MM.1S (cell line): ENCODE measurements around the gene BDKRB1.

ENCODE experiments used
- DNase-seq: peaks from one replicate; pipeline ENCODE4 v3.0.0-alpha.2; 2015
- H2AFZ ChIP-seq: fragments of 300-600 bp; sonication (generic); 2 replicates; pipeline ENCODE4 v1.6.0; 2016; ENCODE audit warnings: antibody characterized with exemption, low read length
- H3F3A ChIP-seq: fragments of 300-600 bp; sonication (generic); 2 replicates; pipeline ENCODE4 v1.6.1; 2016; ENCODE audit warnings: mild to moderate bottlenecking, antibody characterized with exemption, low read length, moderate library complexity, mixed read lengths; ENCODE audit not compliant: insufficient read depth
- H3K27ac ChIP-seq: fragments of 300-600 bp; sonication (generic); 2 replicates; pipeline ENCODE4 v1.5.1; 2016; ENCODE audit warnings: mild to moderate bottlenecking, low read length
- H3K27me3 ChIP-seq: fragments of 300-600 bp; sonication (generic); replicated peaks from 2 replicates; pipeline ENCODE4 v1.6.0; 2016; ENCODE audit warnings: low read length; ENCODE audit not compliant: insufficient read depth
- H3K36me3 ChIP-seq: fragments of 300-600 bp; sonication (generic); replicated peaks from 2 replicates; pipeline ENCODE4 v1.6.1; 2016; ENCODE audit warnings: mild to moderate bottlenecking, low read length, mixed read lengths; ENCODE audit not compliant: insufficient read depth
- H3K4me1 ChIP-seq: fragments of 300-600 bp; sonication (generic); 2 replicates; pipeline ENCODE4 v1.6.1; 2016; ENCODE audit warnings: low read length, mixed read lengths
- H3K4me2 ChIP-seq: fragments of 300-600 bp; sonication (generic); 2 replicates; pipeline ENCODE4 v1.6.0; 2016; ENCODE audit warnings: low read depth, low read length
- H3K4me3 ChIP-seq: fragments of 300-600 bp; sonication (generic); 2 replicates; pipeline ENCODE4 v1.5.1; 2016; ENCODE audit warnings: low read length, mixed read lengths
- H3K79me2 ChIP-seq: fragments of 300-600 bp; sonication (generic); 2 replicates; pipeline ENCODE4 v1.6.1; 2016; ENCODE audit warnings: mixed run types, low read length, mixed read lengths
- H3K9ac ChIP-seq: fragments of 300-600 bp; sonication (generic); 2 replicates; pipeline ENCODE4 v1.6.1; 2016; ENCODE audit warnings: low read length, mixed read lengths
- H3K9me2 ChIP-seq: fragments of 300-600 bp; sonication (generic); replicated peaks from 2 replicates; pipeline ENCODE4 v1.6.1; 2016; ENCODE audit warnings: mild to moderate bottlenecking, low read length, mixed read lengths; ENCODE audit not compliant: insufficient read depth
- H3K9me3 ChIP-seq: fragments of 300-600 bp; sonication (generic); replicated peaks from 2 replicates; pipeline ENCODE4 v1.6.1; 2016; ENCODE audit warnings: mild to moderate bottlenecking, low read length, mixed read lengths; ENCODE audit not compliant: insufficient read depth
- H4K20me1 ChIP-seq: fragments of 300-600 bp; sonication (generic); 2 replicates; pipeline ENCODE4 v1.6.1; 2016; ENCODE audit warnings: mild to moderate bottlenecking, low read length, moderate library complexity, mixed read lengths; ENCODE audit not compliant: insufficient read depth
- CTCF ChIP-seq: fragments of 300-600 bp; sonication (generic); IDR thresholded peaks from 2 replicates; pipeline ENCODE4 v1.5.1; 2016; ENCODE audit warnings: antibody characterized with exemption, low read length, mixed read lengths
- EZH2 ChIP-seq: fragments of 300-600 bp; sonication (generic); optimal IDR thresholded peaks from 2 replicates; pipeline ENCODE3; 2017; ENCODE audit warnings: low read depth, mild to moderate bottlenecking, antibody characterized with exemption, low read length, mixed read lengths
- EZH2phosphoT487 ChIP-seq: fragments of 300-600 bp; sonication (generic); IDR thresholded peaks from 2 replicates; pipeline ENCODE4 v1.6.1; 2018; ENCODE audit warnings: antibody characterized with exemption, low read length

BDKRB1 gene

GRCh38 chr14:96284008-96284407 is 28.0 kb downstream of the BDKRB1 start:
- Histone ChIP-seq H3K9me3 (no peaks in the 10 kb centered on the region), H3K4me1 (no peaks in the 10 kb centered on the region), H3F3A (no peaks in the 10 kb centered on the region), H3K4me3 (no peak overlapping the region), H4K20me1 (no peaks in the 10 kb centered on the region), H3K4me2 (no peak overlapping the region), H2AFZ (no peak overlapping the region), H3K79me2 (no peaks in the 10 kb centered on the region), H3K9ac (no peak overlapping the region), H3K27ac (no peak overlapping the region), H3K27me3 (no peaks in the 10 kb centered on the region), H3K9me2 (no peaks in the 10 kb centered on the region), H3K36me3 (no peaks in the 10 kb centered on the region)
- TF ChIP-seq EZH2, result no peak
- TF ChIP-seq EZH2phosphoT487, result no peak
- no peak for TF ChIP-seq CTCF
- DNase-seq, result no peak

- Histone ChIP-seq H4K20me1 (no peaks in the 10 kb centered on the region), H3K27ac (no peak overlapping the region), H3K4me2 (no peak overlapping the region), H3K79me2 (no peaks in the 10 kb centered on the region), H3K4me1 (no peaks in the 10 kb centered on the region), H3K36me3 (no peaks in the 10 kb centered on the region), H3K9ac (no peak overlapping the region), H3K4me3 (no peak overlapping the region), H3F3A (no peaks in the 10 kb centered on the region), H2AFZ (no peak overlapping the region), H3K27me3 (no peaks in the 10 kb centered on the region), H3K9me2 (no peaks in the 10 kb centered on the region), H3K9me3 (no peaks in the 10 kb centered on the region)
- DNase-seq, result no peak
- no peak for TF ChIP-seq EZH2
- no peak for TF ChIP-seq EZH2phosphoT487
- no peak for TF ChIP-seq CTCF
Observed at GRCh38 chr14:96284430-96284829, 28.4 kb downstream of the BDKRB1 start.

GRCh38 chr14:96285667-96286066 is 29.7 kb downstream of the BDKRB1 start:
- no peaks in the 10 kb centered on the region for H3K27me3 ChIP-seq
- no peaks in the 10 kb centered on the region for H3F3A ChIP-seq
- H3K9ac ChIP-seq, result no peak overlapping the region
- H3K79me2 ChIP-seq, result no peaks in the 10 kb centered on the region
- no peak overlapping the region for H3K27ac ChIP-seq
- no peak overlapping the region for H3K4me3 ChIP-seq
- H3K9me3 ChIP-seq, result no peaks in the 10 kb centered on the region
- H3K36me3 ChIP-seq, result no peaks in the 10 kb centered on the region
- no peaks in the 10 kb centered on the region for H3K4me1 ChIP-seq
- no peaks in the 10 kb centered on the region for H4K20me1 ChIP-seq
- H2AFZ ChIP-seq, result no peak overlapping the region
- no peak for TF ChIP-seq EZH2phosphoT487
- TF ChIP-seq EZH2, result no peak
- H3K4me2 ChIP-seq, result no peak overlapping the region
- DNase-seq, result no peak
- H3K9me2 ChIP-seq, result no peaks in the 10 kb centered on the region

GRCh38 chr14:96286251-96286650 is 30.2 kb downstream of the BDKRB1 start:
- Histone ChIP-seq H3K79me2 (no peaks in the 10 kb centered on the region), H2AFZ (no peak overlapping the region), H3K4me1 (no peaks in the 10 kb centered on the region), H3K9ac (no peak overlapping the region), H3K27ac (no peak overlapping the region), H4K20me1 (no peaks in the 10 kb centered on the region), H3K27me3 (no peaks in the 10 kb centered on the region), H3F3A (no peaks in the 10 kb centered on the region), H3K9me2 (no peaks in the 10 kb centered on the region), H3K36me3 (no peaks in the 10 kb centered on the region), H3K9me3 (no peaks in the 10 kb centered on the region), H3K4me3 (no peak overlapping the region), H3K4me2 (no peak overlapping the region)
- DNase-seq, result no peak
- TF ChIP-seq CTCF (no peak), EZH2 (no peak), EZH2phosphoT487 (no peak)
